ENCODE data around the gene BAIAP2L1.

BAIAP2L1 gene

GRCh38 chr7:98354511-98355249, 46.2 kb downstream of the BAIAP2L1 start:
- H3K4me3 ChIP-seq (ENCODE audit: low read depth, low read length): no peak overlapping the region
- TF ChIP-seq, protein P1, sequence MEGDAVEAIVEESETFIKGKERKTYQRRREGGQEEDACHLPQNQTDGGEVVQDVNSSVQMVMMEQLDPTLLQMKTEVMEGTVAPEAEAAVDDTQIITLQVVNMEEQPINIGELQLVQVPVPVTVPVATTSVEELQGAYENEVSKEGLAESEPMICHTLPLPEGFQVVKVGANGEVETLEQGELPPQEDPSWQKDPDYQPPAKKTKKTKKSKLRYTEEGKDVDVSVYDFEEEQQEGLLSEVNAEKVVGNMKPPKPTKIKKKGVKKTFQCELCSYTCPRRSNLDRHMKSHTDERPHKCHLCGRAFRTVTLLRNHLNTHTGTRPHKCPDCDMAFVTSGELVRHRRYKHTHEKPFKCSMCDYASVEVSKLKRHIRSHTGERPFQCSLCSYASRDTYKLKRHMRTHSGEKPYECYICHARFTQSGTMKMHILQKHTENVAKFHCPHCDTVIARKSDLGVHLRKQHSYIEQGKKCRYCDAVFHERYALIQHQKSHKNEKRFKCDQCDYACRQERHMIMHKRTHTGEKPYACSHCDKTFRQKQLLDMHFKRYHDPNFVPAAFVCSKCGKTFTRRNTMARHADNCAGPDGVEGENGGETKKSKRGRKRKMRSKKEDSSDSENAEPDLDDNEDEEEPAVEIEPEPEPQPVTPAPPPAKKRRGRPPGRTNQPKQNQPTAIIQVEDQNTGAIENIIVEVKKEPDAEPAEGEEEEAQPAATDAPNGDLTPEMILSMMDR (IDR thresholded peaks at IDR 0.05; ENCODE audit: low read depth, low read length): no peak

DNA sequence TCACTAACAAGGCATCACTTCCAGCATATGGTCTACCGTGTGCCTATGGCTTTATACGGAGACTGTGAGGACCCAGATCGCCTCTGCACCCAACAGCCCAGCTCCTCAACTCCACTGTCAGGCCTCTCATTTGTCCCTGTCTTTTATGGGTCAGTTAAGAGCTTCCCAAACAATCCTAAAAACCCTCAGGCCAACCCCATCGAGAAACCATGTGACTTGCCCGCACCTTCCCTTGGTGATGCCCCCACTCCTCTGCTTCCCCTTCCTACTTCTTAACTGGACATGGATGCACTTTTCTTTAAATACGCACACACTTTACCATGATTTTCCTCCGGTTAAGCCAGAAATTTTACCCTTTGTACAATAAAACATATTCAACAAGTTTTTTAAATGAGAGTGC, 46.8 kb downstream of the BAIAP2L1 start:
- TF ChIP-seq, protein P1 (IDR thresholded peaks at IDR 0.05; ENCODE audit: low read depth, low read length): no peak
- H3K4me3 ChIP-seq (ENCODE audit: low read depth, low read length): no peak overlapping the region

DNA sequence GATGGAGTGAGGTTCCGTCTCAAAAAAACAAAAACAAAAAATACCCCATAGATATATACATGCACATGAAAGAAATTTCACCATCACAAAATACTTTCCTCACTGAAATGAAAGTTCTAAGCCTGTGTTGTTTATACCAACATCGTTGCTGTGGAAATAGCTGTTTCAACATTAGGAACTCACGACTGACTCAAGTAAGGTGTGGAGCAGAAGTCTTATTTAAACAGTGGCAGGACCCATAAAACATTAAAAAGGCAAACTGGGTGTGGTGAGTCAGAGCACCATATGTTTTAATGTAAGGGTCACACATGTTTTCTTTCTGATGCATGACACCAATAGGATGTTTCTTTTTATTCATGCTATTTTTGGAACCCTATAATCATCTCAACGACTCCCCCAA, 48.3 kb downstream of the BAIAP2L1 start:
- TF ChIP-seq, protein P1 (IDR thresholded peaks at IDR 0.05; ENCODE audit: low read depth, low read length): no peak
- no peak overlapping the region for H3K4me3 ChIP-seq (ENCODE audit: low read depth, low read length)

DNA sequence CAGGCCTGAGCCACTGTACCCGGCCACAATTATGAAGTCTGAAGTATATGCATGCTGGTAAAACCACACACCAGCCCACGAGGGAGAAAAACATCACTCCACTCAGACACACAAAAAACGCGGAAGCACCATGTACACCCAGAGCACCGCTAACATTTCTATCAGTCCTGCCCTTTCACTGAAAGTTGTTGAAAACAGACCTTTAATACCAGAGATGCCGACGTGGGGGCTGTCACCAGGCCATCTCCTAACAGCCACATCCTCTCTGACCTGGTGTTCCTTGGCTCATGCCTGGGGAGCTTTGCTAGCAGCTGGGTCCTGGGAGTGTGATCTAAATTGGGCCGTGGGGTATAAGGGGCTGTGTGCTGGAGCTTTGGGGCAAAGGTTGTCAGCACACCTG, 49.8 kb downstream of the BAIAP2L1 start:
- H3K4me3 ChIP-seq (ENCODE audit: low read depth, low read length): no peak overlapping the region
- TF ChIP-seq, protein P1 (IDR thresholded peaks at IDR 0.05; ENCODE audit: low read depth, low read length): no peak

GRCh38 chr7:98348726-98349474, 52.0 kb downstream of the BAIAP2L1 start:
- no peak overlapping the region for H3K4me3 ChIP-seq (ENCODE audit: low read depth, low read length)
- TF ChIP-seq, protein P1 (IDR thresholded peaks at IDR 0.05; ENCODE audit: low read depth, low read length): no peak

DNA sequence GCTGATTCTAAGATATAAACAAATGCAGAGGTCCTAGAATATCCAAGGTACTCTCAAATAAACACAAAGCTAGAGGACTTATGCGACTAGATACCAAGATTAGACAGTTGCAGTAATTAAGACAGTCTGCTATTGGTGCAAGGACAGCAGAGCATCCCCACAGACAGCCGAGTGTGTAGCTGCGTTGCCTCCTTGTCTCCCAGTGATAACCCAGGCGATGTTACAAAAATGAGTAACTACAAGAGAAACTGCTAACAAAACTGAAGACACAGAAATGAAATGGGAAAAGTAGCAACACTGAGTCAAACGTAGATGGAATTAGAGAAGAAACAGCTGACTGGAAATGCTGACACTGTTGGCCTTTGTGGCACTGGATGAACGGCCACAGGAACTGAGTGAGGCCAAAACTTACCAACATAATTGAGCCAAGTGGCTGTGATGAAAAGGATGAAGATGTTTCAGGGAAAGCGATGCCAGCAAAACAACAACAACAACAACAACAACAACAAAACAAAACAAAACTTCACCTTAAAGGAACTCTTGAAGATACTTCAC, 54.3 kb downstream of the BAIAP2L1 start:
- H3K4me3 ChIP-seq (ENCODE audit: low read depth, low read length): no peak overlapping the region
- TF ChIP-seq, protein P1 (IDR thresholded peaks at IDR 0.05; ENCODE audit: low read depth, low read length): no peak

- TF ChIP-seq, protein P1 (IDR thresholded peaks at IDR 0.05; ENCODE audit: low read depth, low read length): no peak
Observed at GRCh38 chr7:98341106-98341505, 59.8 kb downstream of the BAIAP2L1 start.

More at GRCh38 chr7:98341106-98341505, 59.8 kb downstream of the BAIAP2L1 start:
- no peak overlapping the region for H3K4me3 ChIP-seq (ENCODE audit: low read depth, low read length)

All from WI38 (cell line).